Measurements from ENCODE around the gene POU2F3. TPM values are rescaled to one million over a fixed set of nuclear protein-coding genes. Genes with fewer than 3 reads are reported as not detected.

Gene POU2F3
- total and polyA plus RNA-seq, 11 donors: 0.15 TPM; not detected in 10

GRCh38 chr11:120224972-120225909 is 14.7 kb upstream of the POU2F3 start:
- TF ChIP-seq, protein P1, sequence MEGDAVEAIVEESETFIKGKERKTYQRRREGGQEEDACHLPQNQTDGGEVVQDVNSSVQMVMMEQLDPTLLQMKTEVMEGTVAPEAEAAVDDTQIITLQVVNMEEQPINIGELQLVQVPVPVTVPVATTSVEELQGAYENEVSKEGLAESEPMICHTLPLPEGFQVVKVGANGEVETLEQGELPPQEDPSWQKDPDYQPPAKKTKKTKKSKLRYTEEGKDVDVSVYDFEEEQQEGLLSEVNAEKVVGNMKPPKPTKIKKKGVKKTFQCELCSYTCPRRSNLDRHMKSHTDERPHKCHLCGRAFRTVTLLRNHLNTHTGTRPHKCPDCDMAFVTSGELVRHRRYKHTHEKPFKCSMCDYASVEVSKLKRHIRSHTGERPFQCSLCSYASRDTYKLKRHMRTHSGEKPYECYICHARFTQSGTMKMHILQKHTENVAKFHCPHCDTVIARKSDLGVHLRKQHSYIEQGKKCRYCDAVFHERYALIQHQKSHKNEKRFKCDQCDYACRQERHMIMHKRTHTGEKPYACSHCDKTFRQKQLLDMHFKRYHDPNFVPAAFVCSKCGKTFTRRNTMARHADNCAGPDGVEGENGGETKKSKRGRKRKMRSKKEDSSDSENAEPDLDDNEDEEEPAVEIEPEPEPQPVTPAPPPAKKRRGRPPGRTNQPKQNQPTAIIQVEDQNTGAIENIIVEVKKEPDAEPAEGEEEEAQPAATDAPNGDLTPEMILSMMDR (IDR thresholded peaks at IDR 0.05): no peak
- no peak for TF ChIP-seq POLR2A (IDR thresholded peaks at IDR 0.05)
- intact Hi-C loops (cut with DNase I): no loop called here
- Histone ChIP-seq H3K4me1 (peaks cover 0 to 52% (median 37%) of the 10 kb centered on the region in 12 donors), H3K36me3 (peaks cover 0 to 25% (median 11%) of the 10 kb centered on the region in 9 donors), H3K4me3 (peak overlapping the region in 2 of 12 donors; percentile 2 to 13), H3K9me3 (no peaks in the 10 kb centered on the region), H3K27me3 (no peaks in the 10 kb centered on the region), H3K27ac (peak overlapping the region; percentile 25 to 72 (median 52))
- 38 to 58% (median 48%) methylated on average over 21 to 22 of the region's 22 CpGs for WGBS, 4 donors
- peak; percentile 30 to 81 (median 76) for ATAC-seq
- DNase-seq: peak; percentile 58 to 76 (median 70)

DNA sequence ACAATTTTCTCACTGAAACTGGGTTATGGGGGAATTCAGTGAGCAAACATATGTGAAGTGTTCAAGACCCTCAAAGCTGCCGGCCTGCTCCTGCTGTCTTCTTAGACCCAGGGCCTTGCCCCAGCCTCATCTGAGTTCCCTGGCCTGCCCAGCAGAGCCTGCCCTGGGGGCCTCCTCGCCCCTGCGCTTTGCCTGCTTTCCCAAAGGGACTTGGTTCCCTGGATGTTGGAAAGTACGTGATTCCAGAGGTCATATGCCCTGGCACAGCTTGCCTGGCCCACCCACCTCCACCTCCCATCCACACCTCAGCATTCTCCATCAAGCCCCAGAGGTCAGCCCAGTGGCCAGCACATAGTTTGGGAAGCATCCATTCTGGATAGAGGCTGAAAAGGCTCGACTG is 13.7 kb upstream of the POU2F3 start:
- H3K9me3 ChIP-seq: no peaks in the 10 kb centered on the region
- DNase-seq (no peak), ATAC-seq (no peak)
- 78 to 85% (median 81%) methylated on average over 5 of the region's 5 CpGs for WGBS, 4 donors
- no peaks in the 10 kb centered on the region for H3K27me3 ChIP-seq
- H3K36me3 ChIP-seq: peaks cover 0 to 25% (median 11%) of the 10 kb centered on the region in 9 donors
- peak overlapping the region in 4 of 12 donors; percentile 47 to 66 (median 58) for H3K27ac ChIP-seq
- no peak overlapping the region for H3K4me3 ChIP-seq
- TF ChIP-seq, protein P1 (IDR thresholded peaks at IDR 0.05): no peak
- no peak for TF ChIP-seq POLR2A (IDR thresholded peaks at IDR 0.05)
- intact Hi-C loops (cut with DNase I): no loop called here
- peaks cover 0 to 42% (median 32%) of the 10 kb centered on the region in 12 donors for H3K4me1 ChIP-seq

GRCh38 chr11:120226714-120227113 is 13.2 kb upstream of the POU2F3 start:
- Histone ChIP-seq H3K36me3 (peaks cover 0 to 25% (median 11%) of the 10 kb centered on the region in 9 donors), H3K9me3 (no peaks in the 10 kb centered on the region), H3K27me3 (no peaks in the 10 kb centered on the region), H3K4me1 (peaks cover 0 to 38% (median 27%) of the 10 kb centered on the region in 12 donors), H3K27ac (peak overlapping the region in 1 of 12 donors; percentile 65), H3K4me3 (no peak overlapping the region)
- TF ChIP-seq, protein P1 (IDR thresholded peaks at IDR 0.05): no peak
- TF ChIP-seq POLR2A (IDR thresholded peaks at IDR 0.05): no peak
- DNase-seq: peak in 1 of 5 donors; percentile 51
- intact Hi-C loops (cut with DNase I): no loop called here
- 83 to 87% (median 85%) methylated on average over 12 to 13 of the region's 13 CpGs for WGBS, 4 donors
- ATAC-seq: no peak

DNA sequence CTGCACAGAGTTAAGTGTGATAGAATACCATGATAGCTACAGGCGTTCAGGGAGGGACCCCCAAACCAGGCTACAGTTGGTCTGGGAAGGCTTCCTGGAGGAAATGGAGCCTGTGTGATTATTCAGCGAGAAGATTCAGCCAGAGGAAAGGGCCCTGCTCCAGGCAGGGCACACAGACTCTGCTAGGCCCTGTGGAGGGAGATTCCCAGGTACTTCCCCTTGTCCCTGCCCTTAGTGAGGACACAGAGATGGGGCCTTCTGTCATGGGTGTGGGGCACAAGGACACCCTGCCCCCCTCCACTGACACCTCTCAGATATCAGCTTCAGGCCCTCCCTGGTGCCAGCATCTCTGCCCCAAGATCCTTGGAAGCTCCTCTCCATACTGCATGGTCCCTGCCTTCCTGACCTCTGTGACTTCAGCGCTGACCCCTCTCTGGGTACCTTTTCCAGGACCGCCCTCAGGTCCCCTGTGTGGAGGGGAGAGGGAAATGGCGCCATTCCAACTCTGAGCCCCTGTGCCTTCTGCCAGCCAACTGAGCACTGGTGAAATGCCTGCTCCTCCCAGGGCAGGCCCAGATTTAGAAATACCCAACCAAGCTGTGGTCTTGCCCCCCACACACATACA is 12.6 kb upstream of the POU2F3 start:
- no peaks in the 10 kb centered on the region for H3K9me3 ChIP-seq
- H3K36me3 ChIP-seq: peaks cover 0 to 25% (median 11%) of the 10 kb centered on the region in 9 donors
- no peak for TF ChIP-seq POLR2A (IDR thresholded peaks at IDR 0.05)
- TF ChIP-seq, protein P1 (IDR thresholded peaks at IDR 0.05): no peak
- H3K4me3 ChIP-seq: no peak overlapping the region
- WGBS, 4 donors: 92 to 93% (median 93%) methylated on average over 5 of the region's 5 CpGs
- H3K27ac ChIP-seq: no peak overlapping the region
- DNase-seq: peak in 1 of 5 donors; percentile 50
- H3K27me3 ChIP-seq: peaks cover 0 to 4% (median 0%) of the 10 kb centered on the region in 9 donors
- intact Hi-C loops (cut with DNase I): no loop called here
- H3K4me1 ChIP-seq: peaks cover 0 to 37% (median 25%) of the 10 kb centered on the region in 12 donors
- no peak for ATAC-seq

Measured in heart left ventricle (tissue), 16 donors.